ENCODE measurements around the gene SPCS1.

The SPCS1 gene

GRCh38 chr3:52678265-52679198 is 27.4 kb upstream of the SPCS1 start:
- peaks cover 10% of the 10 kb centered on the region for H3K4me1 ChIP-seq (ENCODE audit: insufficient read depth, low read length)
- peaks cover 90% of the 10 kb centered on the region for H3K79me2 ChIP-seq (ENCODE audit: insufficient read depth, low read length)
- TF ChIP-seq CTCF (IDR thresholded peaks at IDR 0.05; ENCODE audit: borderline replicate concordance, extremely low read depth, low read length, poor library complexity, severe bottlenecking) (no peak), EZH2 (IDR thresholded peaks at IDR 0.05; ENCODE audit: borderline replicate concordance, low read depth, low read length, severe bottlenecking) (no peak)
- no peaks in the 10 kb centered on the region for H3K9me3 ChIP-seq (ENCODE audit: insufficient read depth, low read length, severe bottlenecking)
- H4K20me1 ChIP-seq (ENCODE audit: insufficient read depth, low read length) = peaks cover 20% of the 10 kb centered on the region; the same call in 1 of the 2 replicates
- peaks cover 80% of the 10 kb centered on the region for H3K36me3 ChIP-seq (ENCODE audit: insufficient read depth, low read length)
- no peak overlapping the region for H3K4me2 ChIP-seq (ENCODE audit: insufficient read depth, low read length)
- no peak overlapping the region for H2AFZ ChIP-seq (ENCODE audit: low read depth, low read length)
- no peak overlapping the region for H3K27ac ChIP-seq (ENCODE audit: low read length)
- H3K27me3 ChIP-seq (ENCODE audit: insufficient read depth, low read length, poor library complexity) = no peaks in the 10 kb centered on the region
- no peak overlapping the region for H3K9ac ChIP-seq (ENCODE audit: low read depth, low read length)
- ATAC-seq (ENCODE audit: insufficient read depth, low read depth) (no peak), DNase-seq (no peak)
- H3K4me3 ChIP-seq (ENCODE audit: low read depth in 1 of 2, low read length in 2 of 2) = no peak overlapping the region

- no peaks in the 10 kb centered on the region for H3K9me3 ChIP-seq (ENCODE audit: insufficient read depth, low read length, severe bottlenecking)
Observed at GRCh38 chr3:52679199-52679538, 26.7 kb upstream of the SPCS1 start.

GRCh38 chr3:52679811-52680210 is 26.1 kb upstream of the SPCS1 start:
- Histone ChIP-seq H3K4me2 (ENCODE audit: insufficient read depth, low read length) (no peak overlapping the region), H3K27me3 (ENCODE audit: insufficient read depth, low read length, poor library complexity) (no peaks in the 10 kb centered on the region), H3K9ac (ENCODE audit: low read depth, low read length) (no peak overlapping the region), H3K36me3 (ENCODE audit: insufficient read depth, low read length) (peaks cover 77% of the 10 kb centered on the region), H4K20me1 (ENCODE audit: insufficient read depth, low read length) (peaks cover 20% of the 10 kb centered on the region; the same call in 1 of the 2 replicates), H3K27ac (ENCODE audit: low read length) (no peak overlapping the region), H3K4me1 (ENCODE audit: insufficient read depth, low read length) (peaks cover 23% of the 10 kb centered on the region), H2AFZ (ENCODE audit: low read depth, low read length) (no peak overlapping the region), H3K9me3 (ENCODE audit: insufficient read depth, low read length, severe bottlenecking) (no peaks in the 10 kb centered on the region), H3K79me2 (ENCODE audit: insufficient read depth, low read length) (peaks cover 94% of the 10 kb centered on the region), H3K4me3 (ENCODE audit: low read depth in 1 of 2, low read length in 2 of 2) (no peak overlapping the region)
- ATAC-seq (ENCODE audit: insufficient read depth, low read depth) (no peak), DNase-seq (no peak)
- no peak for TF ChIP-seq EZH2 (IDR thresholded peaks at IDR 0.05; ENCODE audit: borderline replicate concordance, low read depth, low read length, severe bottlenecking)
- no peak for TF ChIP-seq CTCF (IDR thresholded peaks at IDR 0.05; ENCODE audit: borderline replicate concordance, extremely low read depth, low read length, poor library complexity, severe bottlenecking)

More at GRCh38 chr3:52679199-52679538, 26.7 kb upstream of the SPCS1 start:
- no peak overlapping the region for H3K4me2 ChIP-seq (ENCODE audit: insufficient read depth, low read length)
- TF ChIP-seq CTCF (IDR thresholded peaks at IDR 0.05; ENCODE audit: borderline replicate concordance, extremely low read depth, low read length, poor library complexity, severe bottlenecking) (no peak), EZH2 (IDR thresholded peaks at IDR 0.05; ENCODE audit: borderline replicate concordance, low read depth, low read length, severe bottlenecking) (no peak)
- H3K4me1 ChIP-seq (ENCODE audit: insufficient read depth, low read length) = peaks cover 17% of the 10 kb centered on the region
- no peaks in the 10 kb centered on the region for H3K27me3 ChIP-seq (ENCODE audit: insufficient read depth, low read length, poor library complexity)
- H2AFZ ChIP-seq (ENCODE audit: low read depth, low read length) = no peak overlapping the region
- H3K79me2 ChIP-seq (ENCODE audit: insufficient read depth, low read length) = peaks cover 92% of the 10 kb centered on the region
- no peak overlapping the region for H3K4me3 ChIP-seq (ENCODE audit: low read depth in 1 of 2, low read length in 2 of 2)
- no peak overlapping the region; the same call in 1 of the 2 replicates for H3K27ac ChIP-seq (ENCODE audit: low read length)
- no peak overlapping the region for H3K9ac ChIP-seq (ENCODE audit: low read depth, low read length)
- H4K20me1 ChIP-seq (ENCODE audit: insufficient read depth, low read length) = peaks cover 20% of the 10 kb centered on the region; the same call in 1 of the 2 replicates
- ATAC-seq (ENCODE audit: insufficient read depth, low read depth) = no peak
- H3K36me3 ChIP-seq (ENCODE audit: insufficient read depth, low read length) = peaks cover 82% of the 10 kb centered on the region
- no peak for DNase-seq

Measured in DND-41 (cell line).